Skeletal muscle tissue (tissue), 4 donors: Measurements from ENCODE around the gene GATM. TPM values are rescaled to one million over a fixed set of nuclear protein-coding genes. Genes with fewer than 3 reads are reported as not detected.

Source experiments
- H3K27ac ChIP-seq: one replicate; pipeline ENCODE4 v1.7.0; 2013; ENCODE audit warnings: mild to moderate bottlenecking, low read depth, low read length, inconsistent platforms
- H3K27me3 ChIP-seq, 3 donors: one replicate each; pipeline ENCODE4 v1.7.0; 2013; ENCODE audit warnings: low read length in 3 of 3; ENCODE audit not compliant: control insufficient read depth in 3 of 3, insufficient read depth in 3 of 3
- H3K36me3 ChIP-seq, 3 donors: one replicate each; pipeline ENCODE4 v1.7.0; 2013; ENCODE audit warnings: low read length in 3 of 3; ENCODE audit not compliant: control insufficient read depth in 3 of 3, insufficient read depth in 3 of 3
- H3K4me1 ChIP-seq, 3 donors: one replicate each; pipeline ENCODE4 v1.7.0; 2013; ENCODE audit warnings: low read length in 3 of 3, mild to moderate bottlenecking in 3 of 3; ENCODE audit not compliant: control insufficient read depth in 3 of 3, insufficient read depth in 3 of 3
- H3K4me3 ChIP-seq, 3 donors: one replicate each; pipeline ENCODE4 v1.7.0; 2013; ENCODE audit warnings: low read length in 3 of 3
- H3K9ac ChIP-seq, 3 donors: one replicate each; pipeline ENCODE4 v1.7.0; 2013; ENCODE audit warnings: low read length in 3 of 3, mild to moderate bottlenecking in 3 of 3, moderate library complexity in 2 of 3, low read depth in 1 of 3
- H3K9me3 ChIP-seq, 3 donors: one replicate each; pipeline ENCODE4 v1.7.0; 2013; ENCODE audit warnings: low read length in 3 of 3; ENCODE audit not compliant: control insufficient read depth in 3 of 3
- total RNA-seq: library from RNA; depleted of rRNA; stranded (reverse); fragments of >200 nt; gene quantifications from one replicate; pipeline ENCODE4 v1.2.3, GENCODE V29; 2014
- donor health status: Osteomylitis.

The GATM gene
- total RNA-seq, 1 donor from 2014 or later, result 309 TPM

DNA sequence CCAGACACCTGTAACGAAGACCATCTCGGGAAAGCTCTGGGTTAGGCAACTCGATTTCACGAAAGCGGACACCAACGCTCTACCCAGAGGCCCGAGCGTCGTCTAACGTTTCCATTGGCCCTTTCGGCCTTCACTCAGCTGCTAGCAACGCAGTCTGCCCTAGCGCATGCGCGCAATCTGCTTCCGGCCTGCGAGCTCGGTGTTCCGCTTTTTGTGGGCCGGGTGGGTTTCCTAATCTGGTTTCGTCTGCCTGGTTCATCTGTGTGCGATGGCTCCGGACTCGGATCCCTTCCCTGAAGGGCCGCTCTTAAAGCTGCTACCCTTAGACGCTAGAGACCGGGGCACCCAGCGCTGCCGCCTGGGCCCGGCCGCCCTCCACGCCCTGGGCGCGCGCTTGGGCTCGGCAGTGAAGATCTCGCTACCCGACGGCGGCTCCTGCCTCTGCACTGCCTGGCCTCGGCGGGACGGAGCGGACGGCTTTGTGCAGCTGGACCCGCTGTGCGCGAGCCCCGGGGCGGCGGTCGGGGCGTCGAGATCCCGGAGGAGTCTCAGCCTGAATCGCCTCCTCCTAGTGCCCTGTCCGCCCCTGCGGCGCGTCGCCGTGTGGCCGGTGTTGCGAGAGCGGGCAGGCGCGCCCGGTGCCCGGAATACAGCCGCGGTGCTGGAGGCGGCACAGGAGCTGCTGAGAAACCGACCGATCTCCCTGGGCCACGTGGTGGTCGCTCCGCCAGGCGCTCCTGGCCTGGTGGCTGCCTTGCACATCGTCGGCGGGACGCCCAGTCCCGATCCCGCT, 24.0 kb upstream of the GATM start:
- H3K27ac ChIP-seq, result peak overlapping the region; percentile 87
- peaks cover 11 to 12% (median 11%) of the 10 kb centered on the region in 3 donors for H3K36me3 ChIP-seq
- no peaks in the 10 kb centered on the region for H3K27me3 ChIP-seq
- peak overlapping the region; percentile 87 to 95 (median 94) for H3K9ac ChIP-seq
- peaks cover 12 to 31% (median 18%) of the 10 kb centered on the region in 3 donors for H3K4me1 ChIP-seq
- no peaks in the 10 kb centered on the region for H3K9me3 ChIP-seq
- peak overlapping the region; percentile 83 to 93 (median 91) for H3K4me3 ChIP-seq

DNA sequence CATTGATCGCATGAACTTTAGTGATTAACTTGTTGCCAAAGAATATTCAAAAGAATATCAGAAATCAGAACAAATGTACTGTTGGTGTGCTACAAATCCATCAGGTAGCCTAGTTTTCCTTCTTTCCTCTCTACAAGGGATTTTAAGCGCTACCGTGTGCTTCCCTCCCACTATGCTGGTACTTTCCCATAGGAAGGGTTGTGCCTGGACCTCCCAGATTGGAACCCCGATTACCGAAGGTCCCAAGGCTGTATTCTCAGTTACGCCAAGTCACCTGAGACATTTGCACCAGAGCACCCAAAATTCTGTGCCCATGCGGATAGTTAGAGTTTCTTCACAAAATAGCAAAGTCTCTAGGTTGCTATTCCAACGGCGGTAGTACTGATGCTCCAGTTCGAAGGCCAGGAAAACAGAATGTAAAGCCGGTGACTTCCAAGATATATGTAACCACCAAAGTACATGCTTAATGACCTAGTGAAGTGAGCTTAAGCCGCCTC, 23.4 kb upstream of the GATM start:
- no peaks in the 10 kb centered on the region for H3K9me3 ChIP-seq
- H3K36me3 ChIP-seq, result peaks cover 5 to 8% (median 6%) of the 10 kb centered on the region in 3 donors
- H3K27me3 ChIP-seq, result no peaks in the 10 kb centered on the region
- peak overlapping the region; percentile 87 to 95 (median 94) for H3K9ac ChIP-seq
- H3K27ac ChIP-seq, result peak overlapping the region; percentile 87
- H3K4me3 ChIP-seq, result peak overlapping the region; percentile 83 to 93 (median 91)
- peaks cover 12 to 31% (median 18%) of the 10 kb centered on the region in 3 donors for H3K4me1 ChIP-seq

DNA sequence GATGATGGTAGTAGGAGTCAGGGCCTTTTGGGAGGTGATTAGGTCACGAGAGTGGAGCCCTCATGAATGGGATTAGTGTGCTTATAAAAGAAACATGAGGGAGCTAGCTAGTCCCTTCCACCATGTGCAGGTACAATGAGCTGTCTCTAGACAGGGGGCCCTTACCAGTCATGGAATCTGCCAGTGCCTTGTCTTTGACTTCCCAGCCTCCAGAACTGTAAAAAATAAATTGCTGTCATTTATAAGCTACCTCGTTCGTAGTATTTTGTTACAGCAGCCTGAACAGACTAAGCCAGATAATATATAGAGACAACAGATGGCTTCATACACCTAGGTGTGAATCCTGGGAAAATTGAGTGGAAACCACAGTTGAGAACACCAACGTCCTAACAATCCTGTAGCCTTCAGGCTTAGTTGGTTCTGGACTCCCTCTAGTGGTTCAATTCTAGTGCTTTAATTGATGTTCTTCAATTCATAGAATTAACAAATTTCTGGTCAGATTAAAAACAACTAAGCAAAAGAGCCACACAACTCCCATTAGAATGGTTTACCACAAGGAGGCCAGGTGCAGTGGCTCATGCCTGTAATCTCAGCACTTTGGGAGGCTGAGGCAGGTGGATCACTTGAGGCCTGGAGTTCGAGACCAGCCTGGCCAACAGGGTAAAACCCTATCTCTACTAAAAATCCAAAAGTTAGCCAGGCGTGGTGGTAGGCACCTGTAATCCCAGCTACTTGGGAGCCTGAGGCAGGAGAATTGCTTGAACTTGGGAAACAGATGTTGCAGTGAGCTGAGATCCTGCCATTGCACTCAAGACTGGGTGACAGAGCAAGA, 21.3 kb upstream of the GATM start:
- peaks cover 12 to 31% (median 18%) of the 10 kb centered on the region in 3 donors for H3K4me1 ChIP-seq
- H3K27me3 ChIP-seq, result peaks cover 0 to 3% (median 0%) of the 10 kb centered on the region in 3 donors
- H3K9me3 ChIP-seq, result no peaks in the 10 kb centered on the region
- H3K36me3 ChIP-seq, result no peaks in the 10 kb centered on the region
- H3K9ac ChIP-seq, result no peak overlapping the region
- no peak overlapping the region for H3K4me3 ChIP-seq
- H3K27ac ChIP-seq, result no peak overlapping the region

DNA sequence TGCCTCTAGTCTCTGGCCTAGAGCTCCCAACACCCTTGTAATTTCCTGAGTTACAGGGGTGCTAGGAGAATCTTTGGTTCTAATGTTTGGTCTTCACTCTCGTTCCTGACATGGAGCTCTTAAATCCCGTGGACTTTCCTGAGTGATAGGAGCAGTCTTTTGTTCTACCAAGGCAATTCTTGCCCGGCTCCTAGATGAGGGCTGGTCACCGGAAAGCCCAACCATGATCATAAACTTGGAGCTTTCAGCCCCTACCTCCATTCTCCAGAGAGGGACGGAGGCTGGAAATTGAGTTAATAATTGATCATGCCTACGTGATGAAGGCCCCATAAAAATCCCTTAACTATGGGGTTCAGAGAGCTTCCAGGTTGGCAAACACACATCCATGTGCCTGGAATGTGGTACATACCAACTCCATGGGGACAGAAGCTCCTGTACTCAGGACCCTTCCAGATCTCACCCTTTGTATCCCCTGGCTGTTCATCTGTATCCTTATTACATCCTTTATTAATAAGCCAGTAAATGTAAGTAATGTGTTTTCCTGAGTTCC, 18.8 kb upstream of the GATM start:
- Histone ChIP-seq H3K9me3 (no peaks in the 10 kb centered on the region), H3K4me1 (peaks cover 0 to 13% (median 5%) of the 10 kb centered on the region in 3 donors), H3K36me3 (no peaks in the 10 kb centered on the region), H3K27me3 (peaks cover 0 to 3% (median 0%) of the 10 kb centered on the region in 3 donors), H3K4me3 (no peak overlapping the region), H3K9ac (no peak overlapping the region), H3K27ac (no peak overlapping the region)

DNA sequence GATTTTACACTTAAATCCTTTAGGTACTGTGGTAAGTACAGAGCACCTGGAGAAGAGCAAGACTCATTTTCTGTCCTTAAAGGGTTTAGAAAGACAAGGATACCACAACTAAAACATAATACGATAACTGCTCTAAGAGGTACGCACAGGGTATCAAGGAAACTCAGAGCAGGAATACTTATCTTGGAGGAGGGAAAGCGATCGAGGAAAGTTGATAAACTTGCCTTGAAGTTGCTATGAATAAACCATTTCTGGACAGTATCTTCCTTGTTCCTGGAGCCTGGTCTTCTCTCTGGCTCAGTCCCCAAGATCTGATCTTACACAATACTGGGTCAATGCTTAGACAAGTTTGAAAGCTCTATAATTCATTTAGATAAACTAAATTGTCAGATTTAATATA, 17.6 kb upstream of the GATM start:
- Histone ChIP-seq H3K4me1 (peaks cover 0 to under 1% (median 0%) of the 10 kb centered on the region in 3 donors), H3K9me3 (no peaks in the 10 kb centered on the region), H3K4me3 (no peak overlapping the region), H3K36me3 (no peaks in the 10 kb centered on the region), H3K27me3 (peaks cover 0 to 3% (median 0%) of the 10 kb centered on the region in 3 donors), H3K9ac (no peak overlapping the region), H3K27ac (no peak overlapping the region)

DNA sequence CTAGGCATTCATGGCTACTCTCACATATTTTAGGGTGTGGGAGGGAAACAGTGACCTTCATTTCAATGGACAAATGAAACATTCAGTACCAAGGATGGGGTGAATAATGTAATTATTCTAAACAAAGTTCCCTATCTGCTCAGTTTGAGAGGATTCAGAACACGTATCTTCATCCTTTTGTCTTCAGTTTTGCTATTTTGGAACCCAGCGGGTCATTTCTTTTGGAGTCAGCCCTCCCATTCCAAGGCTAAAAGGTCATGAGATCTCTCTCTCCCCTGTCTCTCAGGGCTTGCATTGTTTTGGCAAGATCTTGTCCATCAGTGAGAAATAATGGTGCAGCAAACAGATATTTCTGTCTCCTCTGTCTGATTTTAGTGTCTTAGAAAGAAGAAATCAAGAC, 16.3 kb upstream of the GATM start:
- no peaks in the 10 kb centered on the region for H3K36me3 ChIP-seq
- H3K27ac ChIP-seq, result no peak overlapping the region
- no peaks in the 10 kb centered on the region for H3K9me3 ChIP-seq
- H3K4me3 ChIP-seq, result no peak overlapping the region
- H3K27me3 ChIP-seq, result peaks cover 0 to 3% (median 0%) of the 10 kb centered on the region in 3 donors
- H3K4me1 ChIP-seq, result peaks cover 0 to 3% (median 0%) of the 10 kb centered on the region in 3 donors
- no peak overlapping the region for H3K9ac ChIP-seq

DNA sequence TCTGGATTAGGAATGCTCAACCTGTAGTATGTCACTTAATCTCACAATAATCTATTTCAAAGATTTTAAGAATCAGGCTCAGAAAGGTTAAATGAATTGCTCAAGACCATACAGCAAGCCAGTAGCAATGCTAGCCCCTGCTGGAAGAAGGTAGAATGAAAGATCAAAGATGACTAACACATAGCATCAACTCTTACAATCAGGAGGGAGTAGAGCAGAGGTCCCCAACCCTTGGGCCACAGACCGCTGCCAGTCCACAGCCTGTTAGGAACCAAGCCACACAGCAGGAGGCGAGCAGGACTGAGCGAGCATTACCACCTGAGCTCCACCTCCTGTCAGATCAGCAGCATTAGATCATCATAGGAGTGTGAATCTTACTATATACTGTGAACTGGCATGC, 15.5 kb upstream of the GATM start:
- H3K4me3 ChIP-seq, result no peak overlapping the region
- no peak overlapping the region for H3K27ac ChIP-seq
- peaks cover 0 to 3% (median 0%) of the 10 kb centered on the region in 3 donors for H3K4me1 ChIP-seq
- no peaks in the 10 kb centered on the region for H3K9me3 ChIP-seq
- H3K9ac ChIP-seq, result no peak overlapping the region
- peaks cover 0 to 3% (median 0%) of the 10 kb centered on the region in 3 donors for H3K27me3 ChIP-seq
- no peaks in the 10 kb centered on the region for H3K36me3 ChIP-seq

DNA sequence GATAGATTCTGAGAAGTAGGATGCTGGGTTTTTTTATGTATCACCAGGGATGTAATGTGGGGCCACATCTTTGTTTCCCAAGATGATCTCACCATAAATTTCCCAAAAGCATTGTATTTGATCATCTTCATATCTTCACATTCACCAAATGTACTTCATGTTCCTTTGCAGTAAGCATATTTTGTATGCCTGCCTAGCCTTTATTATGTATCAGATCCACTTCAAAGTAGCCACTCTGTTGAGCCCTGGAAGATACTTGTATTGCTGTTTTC, 14.2 kb upstream of the GATM start:
- Histone ChIP-seq H3K4me1 (peaks cover 0 to 3% (median 0%) of the 10 kb centered on the region in 3 donors), H3K4me3 (no peak overlapping the region), H3K36me3 (no peaks in the 10 kb centered on the region), H3K9me3 (no peaks in the 10 kb centered on the region), H3K27ac (peak overlapping the region; percentile 21), H3K27me3 (peaks cover 0 to 3% (median 0%) of the 10 kb centered on the region in 3 donors), H3K9ac (no peak overlapping the region)

DNA sequence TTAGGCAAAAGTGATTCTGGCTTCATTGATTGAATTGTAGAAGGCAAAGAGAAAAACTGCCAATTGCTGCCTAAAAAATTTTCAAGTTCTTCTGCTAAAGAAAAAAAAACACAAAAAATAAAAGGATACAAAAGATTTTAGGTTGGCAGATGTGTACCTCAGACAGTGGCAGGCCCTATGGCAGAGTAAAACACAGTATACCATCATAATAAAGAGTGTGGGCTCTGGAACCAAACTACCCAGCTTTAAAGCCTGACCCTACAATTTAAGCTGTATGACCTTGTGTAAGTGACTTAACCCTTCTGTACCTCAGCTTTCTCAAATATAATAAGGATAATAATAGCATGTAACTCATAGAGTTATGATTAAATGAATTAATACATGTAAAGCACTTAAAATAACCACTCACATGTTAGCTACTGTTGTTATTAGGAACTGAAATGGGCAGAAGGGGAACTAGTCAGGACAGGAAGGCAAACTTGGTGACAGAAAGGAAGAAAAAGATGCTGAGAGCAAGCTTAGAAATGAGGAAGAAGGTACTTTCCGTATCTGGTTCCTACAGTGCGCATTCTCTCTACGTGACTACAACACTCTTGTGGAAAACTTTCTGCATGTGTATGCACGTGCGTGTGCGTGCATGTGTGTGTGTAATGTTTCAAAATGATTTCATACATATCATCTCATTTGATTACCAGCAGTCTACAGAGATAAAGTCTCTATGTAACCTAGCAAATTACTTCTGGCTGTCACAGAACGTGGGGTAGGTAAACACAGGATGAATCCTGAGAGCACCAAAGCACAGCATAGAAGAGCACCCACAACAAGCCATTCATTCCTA, 13.6 kb upstream of the GATM start:
- Histone ChIP-seq H3K9ac (no peak overlapping the region), H3K4me3 (no peak overlapping the region), H3K27me3 (peaks cover 0 to 3% (median 0%) of the 10 kb centered on the region in 3 donors), H3K9me3 (no peaks in the 10 kb centered on the region), H3K36me3 (no peaks in the 10 kb centered on the region), H3K27ac (peak overlapping the region; percentile 27), H3K4me1 (peaks cover 0 to 4% (median 3%) of the 10 kb centered on the region in 3 donors)
